H1 (cell line): ENCODE measurements around the gene SYNJ1.

Experiments used
- ATF3 ChIP-seq: IDR thresholded peaks from 2 replicates; pipeline ENCODE4 v1.6.1; 2011; ENCODE audit warnings: low read depth, mild to moderate bottlenecking, low read length; ENCODE audit not compliant: insufficient read depth
- CBX5 ChIP-seq: fragments of 300-800, 300-1000 bp; sonication (generic); IDR thresholded peaks from 2 replicates; pipeline ENCODE4 v1.7.1; 2016; ENCODE audit warnings: antibody characterized with exemption, low read length, low read depth
- CHD1 ChIP-seq: IDR thresholded peaks from 2 replicates; pipeline ENCODE4 v1.6.1; 2012; ENCODE audit warnings: low read depth, low read length, improper control_type of control experiment
- CREB1 ChIP-seq: IDR thresholded peaks from 2 replicates; pipeline ENCODE4 v1.6.1; 2012; ENCODE audit warnings: inconsistent platforms
- CTCF ChIP-seq, 3 experiments: IDR thresholded peaks; 1 replicate in 2 of 3; 2 replicates in 1 of 3; pipeline versions ENCODE4 v1.5.1 to v1.6.1; 2011; ENCODE audit warnings: low read length in 3 of 3, mild to moderate bottlenecking in 3 of 3, inconsistent platforms in 2 of 3, low read depth in 1 of 3, moderate library complexity in 1 of 3; ENCODE audit not compliant: insufficient read depth in 1 of 3; ENCODE audit errors: control extremely low read depth in 1 of 3
- KDM5A ChIP-seq: fragments of 200-600 bp; IDR thresholded peaks from 2 replicates; pipeline ENCODE4 v1.7.1; 2012; ENCODE audit warnings: mild to moderate bottlenecking, low read length, inconsistent platforms, mixed read lengths
- NRF1 ChIP-seq: IDR thresholded peaks from 2 replicates; pipeline ENCODE4 v1.6.1; 2011; ENCODE audit warnings: mild to moderate bottlenecking, low read depth, low read length, improper control_type of control experiment
- POLR2A ChIP-seq, 2 experiments: IDR thresholded peaks; 1 replicate in 1 of 2; 2 replicates in 1 of 2; pipeline ENCODE4 v1.6.1; 2011; ENCODE audit warnings: low read depth in 2 of 2, low read length in 2 of 2, mild to moderate bottlenecking in 2 of 2; ENCODE audit errors: control extremely low read depth in 1 of 2
- POLR2AphosphoS5 ChIP-seq: IDR thresholded peaks from 2 replicates; pipeline ENCODE4 v1.6.1; 2011; ENCODE audit warnings: low read depth, low read length
- POU5F1 ChIP-seq: IDR thresholded peaks from 2 replicates; pipeline ENCODE4 v1.6.1; 2011; ENCODE audit warnings: low read depth, mild to moderate bottlenecking, low read length, moderate library complexity
- SRF ChIP-seq: IDR thresholded peaks from 2 replicates; pipeline ENCODE4 v1.6.1; 2011; ENCODE audit warnings: mild to moderate bottlenecking, low read depth, low read length, moderate library complexity
- USF2 ChIP-seq: IDR thresholded peaks from 2 replicates; pipeline ENCODE4 v1.6.1; 2011; ENCODE audit warnings: low read length, improper control_type of control experiment

- TF ChIP-seq CTCF (IDR thresholded peaks at IDR 0.05; ENCODE audit: control extremely low read depth in 1 of 3, insufficient read depth in 1 of 3, low read depth in 1 of 3, low read length in 3 of 3) (no peak), SRF (no peak), POU5F1 (no peak), USF2 (no peak), CBX5 (no peak), CREB1 (no peak), POLR2AphosphoS5 (no peak), CHD1 (no peak), KDM5A (no peak), POLR2A (IDR thresholded peaks at IDR 0.05; ENCODE audit: control extremely low read depth in 1 of 2, low read depth in 2 of 2, low read length in 2 of 2) (no peak), NRF1 (no peak), ATF3 (no peak)
These were observed 1.0 kb upstream of the SYNJ1 start for GRCh38 chr21:32728848-32729247.
